SK-N-DZ (cell line): ENCODE data around the gene MTHFD1L.
A peak's percentile ranks its signal among the peaks of the same experiment; 100 is the strongest.

ENCODE experiments used
- DNase-seq: peaks from one replicate; pipeline ENCODE4 v3.0.0-alpha.2; 2015; ENCODE audit warnings: low spot score

The MTHFD1L gene

GRCh38 chr6:150866147-150866990, 867 bp downstream of the MTHFD1L start:
- peak; percentile 86 for DNase-seq

- DNase-seq: no peak
These were observed 1.5 kb downstream of the MTHFD1L start for GRCh38 chr6:150866991-150867501.

GRCh38 chr6:150868759-150869158, 3.3 kb downstream of the MTHFD1L start:
- DNase-seq: no peak

- no peak for DNase-seq
These were observed 8.7 kb downstream of the MTHFD1L start for GRCh38 chr6:150874179-150874578.

GRCh38 chr6:150875841-150876240, 10.3 kb downstream of the MTHFD1L start:
- no peak for DNase-seq

GRCh38 chr6:150876598-150876997, 11.1 kb downstream of the MTHFD1L start:
- DNase-seq: no peak

GRCh38 chr6:150877928-150878327, 12.4 kb downstream of the MTHFD1L start:
- DNase-seq: no peak

- no peak for DNase-seq
These were observed 13.1 kb downstream of the MTHFD1L start for GRCh38 chr6:150878347-150879213.

- DNase-seq: no peak
These were observed 14.8 kb downstream of the MTHFD1L start for GRCh38 chr6:150880336-150880735.

- DNase-seq: no peak
These were observed 16.5 kb downstream of the MTHFD1L start for GRCh38 chr6:150881911-150882481.

GRCh38 chr6:150883521-150883920, 18.0 kb downstream of the MTHFD1L start:
- no peak for DNase-seq

GRCh38 chr6:150886155-150886554, 20.7 kb downstream of the MTHFD1L start:
- DNase-seq: no peak

- no peak for DNase-seq
These were observed 22.6 kb downstream of the MTHFD1L start for GRCh38 chr6:150887978-150888563.

GRCh38 chr6:150890346-150890745, 24.8 kb downstream of the MTHFD1L start:
- no peak for DNase-seq

GRCh38 chr6:150891888-150892485, 26.5 kb downstream of the MTHFD1L start:
- peak; percentile 67 for DNase-seq

GRCh38 chr6:150894191-150894744, 28.8 kb downstream of the MTHFD1L start:
- DNase-seq: peak; percentile 42

GRCh38 chr6:150894935-150895552, 29.5 kb downstream of the MTHFD1L start:
- peak; percentile 46 for DNase-seq

GRCh38 chr6:150895928-150896632, 30.6 kb downstream of the MTHFD1L start:
- no peak for DNase-seq

- DNase-seq: no peak
These were observed 32.0 kb downstream of the MTHFD1L start for GRCh38 chr6:150897400-150897943.
